Right lobe of liver (tissue), 6 donors: ENCODE results near the gene PLA2G5. TPM values are rescaled to one million over a fixed set of nuclear protein-coding genes. Genes with fewer than 3 reads are reported as not detected.
"Not testable (repeated sequence)": the region's sequence is repeated elsewhere in the genome, so short reads cannot be mapped to it uniquely, and the experiment has no call there.

Experiments
- ATAC-seq, 4 donors: fragments of 200-7000 bp; cut with Tn5 transposase; one replicate each; pipeline ENCODE4 v1.9.1; 2020; ENCODE audit warnings: mild to moderate bottlenecking in 4 of 4, moderate library complexity in 4 of 4
- DNase-seq, 3 donors: peaks; one replicate each; pipeline ENCODE4 v3.0.0-alpha.2; 2020
- H3K27ac ChIP-seq, 3 donors: fragments of 200-600 bp; one replicate each; pipeline ENCODE4 v1.8.0; 2022
- H3K27me3 ChIP-seq, 2 donors: fragments of 200-600 bp; one replicate each; pipeline ENCODE4 v1.8.0; 2022
- H3K36me3 ChIP-seq, 4 donors: fragments of 200-600 bp; sonication (generic) in 1 of 4; one replicate each; pipeline versions ENCODE4 v1.5.1 to v1.8.0; 2017 to 2022; ENCODE audit warnings: control low read depth in 1 of 4
- H3K4me1 ChIP-seq, 4 donors: fragments of 200-600 bp; sonication (generic) in 1 of 4; one replicate each; pipeline versions ENCODE4 v1.5.1 to v1.8.0; 2017 to 2022; ENCODE audit warnings: control low read depth in 1 of 4
- H3K4me3 ChIP-seq, 3 donors: fragments of 200-600 bp; one replicate each; pipeline ENCODE4 v1.8.0; 2022
- H3K9me3 ChIP-seq, 4 donors: fragments of 200-600 bp; sonication (generic) in 1 of 4; one replicate each; pipeline versions ENCODE4 v1.5.1 to v1.8.0; 2017 to 2022; ENCODE audit warnings: control low read depth in 1 of 4
- POLR2A ChIP-seq: fragments of 450-650 bp; IDR thresholded peaks from one replicate; pipeline ENCODE4 v1.6.1; 2017; ENCODE audit warnings: antibody characterized with exemption, mild to moderate bottlenecking
- WGBS: methylation state at CpG from one replicate; pipeline ENCODE4 v1.1.6; 2018; ENCODE audit warnings: low coverage, low lambda C conversion rate; ENCODE audit not compliant: insufficient coverage; ENCODE audit errors: missing lambda C conversion rate; 5-methylcytosine and 5-hydroxymethylcytosine counted together
- intact Hi-C, 2 donors: fragments of 100-400 bp; cut with DNase I; formaldehyde crosslinking; loops; one replicate each; pipeline versions ENCODE4 v1.11.2 to v1.14.1; 2022
- total RNA-seq, 6 experiments: library from RNA; depleted of rRNA in 2 of 6; stranded (reverse); fragments of >200 nt in 2 of 6; fragmentation: NEBNext Ultra II Directional in 3 of 6; extraction: Animal tissue kit (Norgen Biotek cat#: 25700) in 3 of 6; gene quantifications; one replicate each; pipeline versions ENCODE4 v1.1.0 to v1.2.4, GENCODE V29; 2016 to 2023
- TF ChIP-seq, protein P1 (sequence below), 4 donors: fragments of 200-600 bp in 3 of 4; fragments of 450-650 bp in 1 of 4; IDR thresholded peaks; one replicate each; pipeline versions ENCODE4 v1.5.1 to v1.8.0; 2016 to 2022; ENCODE audit warnings: antibody characterized with exemption in 4 of 4, mild to moderate bottlenecking in 2 of 4
- donor health status: DM: no; HTN: yes; CAD: no.
- donor health status: DM: no; HTN: no; CAD: no.
- donor health status: DM: no; HTN: no; CAD: no.
- donor health status: DM: no; HTN: yes; CAD: no.
- donor health status: DM: no; HTN: yes; CAD: no.

PLA2G5 gene
- total RNA-seq, 6 experiments from 2014 or later: 0.62 to 4.8 (median 3.2) TPM

DNA sequence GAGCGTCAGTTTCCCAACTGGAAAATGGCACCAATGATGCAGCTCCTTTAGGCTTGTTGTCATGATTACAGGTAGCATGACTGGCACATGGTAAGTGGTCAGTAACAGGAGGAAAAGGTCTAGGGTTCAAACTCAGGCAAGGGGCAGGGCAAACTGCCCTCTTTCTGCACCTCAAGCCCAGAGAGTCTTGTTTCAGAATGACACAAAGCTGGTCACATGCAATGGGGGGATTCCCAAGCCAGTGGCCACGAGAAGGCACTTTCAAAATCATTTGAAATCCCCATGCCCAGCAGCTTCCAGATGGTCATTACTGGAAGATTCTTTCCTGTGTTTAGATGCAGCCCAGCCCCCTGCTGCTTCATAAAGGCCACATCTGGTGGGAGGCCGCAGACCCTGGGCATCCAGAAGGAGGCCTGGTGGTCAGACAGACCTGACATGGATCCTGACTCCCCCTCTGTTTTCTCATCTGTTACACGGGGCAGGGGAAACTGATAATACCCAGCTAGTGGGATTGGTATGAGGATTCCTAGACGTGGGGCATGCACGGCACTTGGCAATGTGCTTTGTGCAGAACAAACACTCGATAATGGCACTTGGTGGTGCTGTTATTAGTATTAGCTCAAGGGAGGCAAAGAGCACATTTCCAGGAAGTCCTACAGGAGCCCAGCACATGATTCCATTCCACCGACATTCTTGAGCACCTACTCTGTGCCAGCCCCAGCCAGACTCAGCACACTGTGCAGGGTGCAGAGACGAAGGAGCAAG lies 56.2 kb downstream of the PLA2G5 start:
- no peaks in the 10 kb centered on the region for H3K4me1 ChIP-seq
- no peak overlapping the region for H3K4me3 ChIP-seq
- peak in 1 of 4 donors; percentile 30 for ATAC-seq
- WGBS: 73% methylated on average over 5 of the region's 9 CpGs
- H3K9me3 ChIP-seq: no peaks in the 10 kb centered on the region
- no peaks in the 10 kb centered on the region for H3K27me3 ChIP-seq
- H3K36me3 ChIP-seq: no peaks in the 10 kb centered on the region
- no peak for TF ChIP-seq POLR2A
- TF ChIP-seq, protein P1, sequence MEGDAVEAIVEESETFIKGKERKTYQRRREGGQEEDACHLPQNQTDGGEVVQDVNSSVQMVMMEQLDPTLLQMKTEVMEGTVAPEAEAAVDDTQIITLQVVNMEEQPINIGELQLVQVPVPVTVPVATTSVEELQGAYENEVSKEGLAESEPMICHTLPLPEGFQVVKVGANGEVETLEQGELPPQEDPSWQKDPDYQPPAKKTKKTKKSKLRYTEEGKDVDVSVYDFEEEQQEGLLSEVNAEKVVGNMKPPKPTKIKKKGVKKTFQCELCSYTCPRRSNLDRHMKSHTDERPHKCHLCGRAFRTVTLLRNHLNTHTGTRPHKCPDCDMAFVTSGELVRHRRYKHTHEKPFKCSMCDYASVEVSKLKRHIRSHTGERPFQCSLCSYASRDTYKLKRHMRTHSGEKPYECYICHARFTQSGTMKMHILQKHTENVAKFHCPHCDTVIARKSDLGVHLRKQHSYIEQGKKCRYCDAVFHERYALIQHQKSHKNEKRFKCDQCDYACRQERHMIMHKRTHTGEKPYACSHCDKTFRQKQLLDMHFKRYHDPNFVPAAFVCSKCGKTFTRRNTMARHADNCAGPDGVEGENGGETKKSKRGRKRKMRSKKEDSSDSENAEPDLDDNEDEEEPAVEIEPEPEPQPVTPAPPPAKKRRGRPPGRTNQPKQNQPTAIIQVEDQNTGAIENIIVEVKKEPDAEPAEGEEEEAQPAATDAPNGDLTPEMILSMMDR (IDR thresholded peaks at IDR 0.05): no peak
- H3K27ac ChIP-seq: no peak overlapping the region
- intact Hi-C loops: no loop called here
- DNase-seq: peak in 1 of 3 donors; percentile 16

DNA sequence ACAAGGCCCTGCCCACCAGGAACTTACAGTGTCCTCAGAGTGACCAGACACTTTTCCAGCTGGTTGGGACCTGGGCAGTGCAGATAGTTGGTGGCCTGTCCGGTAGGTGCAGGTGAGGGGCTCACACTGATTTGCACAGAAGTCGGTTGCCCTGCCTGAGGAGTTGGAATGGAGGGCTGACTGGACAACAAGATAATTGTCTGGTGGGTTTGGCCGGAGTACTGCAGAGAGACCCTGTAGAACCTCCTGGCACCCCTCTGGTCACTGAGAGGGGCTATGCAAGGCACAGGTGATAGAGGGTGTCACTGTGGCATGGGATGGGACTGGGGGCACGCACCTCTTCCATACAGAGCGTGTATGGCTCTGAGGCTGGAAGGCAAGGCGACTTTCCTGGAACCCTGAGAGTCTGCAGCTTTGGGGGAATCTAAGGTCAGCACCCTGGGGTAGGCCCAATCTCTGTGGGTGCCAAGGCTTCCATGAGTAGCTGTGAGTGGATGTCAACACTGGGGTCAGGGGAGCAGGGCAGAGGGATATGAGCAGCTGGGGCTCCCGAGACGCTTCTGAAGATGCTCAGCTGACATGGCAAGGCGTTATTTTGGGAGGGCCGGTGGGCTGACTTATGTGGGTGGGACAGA lies 56.9 kb downstream of the PLA2G5 start:
- H3K27ac ChIP-seq: no peak overlapping the region
- no peak overlapping the region for H3K4me3 ChIP-seq
- intact Hi-C loops: no loop called here
- no peaks in the 10 kb centered on the region for H3K4me1 ChIP-seq
- TF ChIP-seq, protein P1 (IDR thresholded peaks at IDR 0.05): no peak
- TF ChIP-seq POLR2A: no peak
- ATAC-seq (peak in 1 of 4 donors; percentile 20), DNase-seq (peak in 1 of 3 donors; percentile 34)
- H3K9me3 ChIP-seq: no peaks in the 10 kb centered on the region
- WGBS: 100% methylated on average over 3 of the region's 10 CpGs
- H3K27me3 ChIP-seq: no peaks in the 10 kb centered on the region
- no peaks in the 10 kb centered on the region for H3K36me3 ChIP-seq

DNA sequence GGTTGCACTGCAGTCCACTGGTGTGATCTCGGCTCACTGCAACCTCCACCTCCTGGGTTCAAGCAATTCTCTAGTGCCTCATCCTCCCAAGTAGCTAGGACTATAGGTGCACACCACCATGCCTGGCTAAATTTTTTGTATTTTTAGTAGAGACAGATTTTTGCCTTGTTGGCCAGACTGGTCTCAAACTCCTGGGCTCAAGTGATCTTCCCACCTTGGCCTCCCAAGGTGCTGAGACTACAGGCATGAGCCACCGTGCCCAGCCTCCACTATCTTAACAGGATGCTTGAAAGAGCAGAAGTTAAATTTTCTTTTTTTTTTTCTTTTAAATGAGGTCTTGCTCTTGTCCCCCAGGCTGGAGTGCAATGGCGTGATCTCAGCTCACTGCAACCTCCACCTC lies 60.5 kb downstream of the PLA2G5 start:
- H3K36me3 ChIP-seq, H3K9me3 ChIP-seq, H3K4me3 ChIP-seq, ATAC-seq, H3K27me3 ChIP-seq, DNase-seq, H3K27ac ChIP-seq, H3K4me1 ChIP-seq, intact Hi-C loops: not testable (repeated sequence)
- WGBS: 92% methylated on average over 2 of the region's 3 CpGs

DNA sequence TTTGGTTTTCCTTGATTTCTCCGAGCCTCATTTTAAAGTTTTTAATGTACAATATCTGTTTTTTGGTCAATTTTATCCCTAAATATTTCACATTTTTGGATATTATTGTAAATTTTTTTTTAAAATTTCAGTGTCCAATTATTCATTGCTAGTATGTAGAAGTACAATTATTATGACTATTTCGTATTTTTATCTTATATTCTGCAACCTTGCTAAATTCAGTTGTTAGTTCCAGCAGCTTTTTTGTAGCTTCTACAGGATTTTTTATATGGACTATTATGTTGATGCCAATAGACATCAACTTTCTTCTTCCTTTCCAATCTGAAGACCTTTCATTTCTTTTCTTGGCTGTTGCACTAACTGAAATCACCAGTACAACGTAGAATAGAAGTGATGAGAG lies 65.0 kb downstream of the PLA2G5 start:
- TF ChIP-seq POLR2A: no peak
- TF ChIP-seq, protein P1 (IDR thresholded peaks at IDR 0.05): no peak
- Histone ChIP-seq H3K27me3 (no peaks in the 10 kb centered on the region), H3K4me1 (no peaks in the 10 kb centered on the region), H3K9me3 (no peaks in the 10 kb centered on the region), H3K36me3 (no peaks in the 10 kb centered on the region), H3K27ac (no peak overlapping the region), H3K4me3 (no peak overlapping the region)
- 84% methylated on average over 3 of the region's 3 CpGs for WGBS
- intact Hi-C loops: no loop called here
- DNase-seq (no peak), ATAC-seq (no peak)

DNA sequence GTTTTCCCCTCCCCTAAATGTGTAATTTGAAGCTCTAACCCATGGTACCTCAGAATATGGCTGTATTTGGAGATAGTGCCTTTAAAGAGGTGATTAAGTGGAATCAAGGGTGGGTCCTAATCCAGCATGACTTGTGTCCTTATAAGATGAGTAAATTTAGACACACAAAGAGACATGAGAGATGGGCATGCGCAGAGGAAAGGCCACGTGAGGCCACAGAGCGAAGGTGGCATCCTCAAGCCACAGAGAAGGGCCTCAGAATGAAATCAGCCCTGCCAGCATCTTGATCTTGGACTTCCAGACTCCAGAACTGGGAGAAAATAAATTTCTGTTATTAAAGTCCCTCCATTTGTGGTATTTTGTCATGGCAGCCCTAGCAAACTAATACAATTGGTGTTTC lies 66.3 kb downstream of the PLA2G5 start:
- Histone ChIP-seq H3K36me3 (no peaks in the 10 kb centered on the region), H3K27me3 (no peaks in the 10 kb centered on the region), H3K9me3 (no peaks in the 10 kb centered on the region), H3K27ac (no peak overlapping the region), H3K4me1 (no peaks in the 10 kb centered on the region), H3K4me3 (no peak overlapping the region)
- no peak for ATAC-seq
- peak in 1 of 3 donors; percentile 3 for DNase-seq
- TF ChIP-seq, protein P1 (IDR thresholded peaks at IDR 0.05): no peak
- TF ChIP-seq POLR2A: no peak
- intact Hi-C loops: no loop called here
- 89% methylated on average over 3 of the region's 3 CpGs for WGBS
